GM18502 (cell line): ENCODE results near the gene NANS.

Experiments used
- ATAC-seq: cut with Tn5 transposase; IDR thresholded peaks from one replicate; pipeline ENCODE4 v1.9.1; 2021; ENCODE audit warnings: mild to moderate bottlenecking; ENCODE audit not compliant: unreplicated experiment, poor library complexity

Gene NANS

GRCh38 chr9:98037357-98037756 lies 19.2 kb upstream of the NANS start:
- ATAC-seq = no peak

GRCh38 chr9:98038958-98039357 lies 17.6 kb upstream of the NANS start:
- peak; percentile 50 for ATAC-seq

GRCh38 chr9:98039607-98040017 lies 16.9 kb upstream of the NANS start:
- ATAC-seq = peak; percentile 42

- no peak for ATAC-seq
Observed at GRCh38 chr9:98040212-98040611, 16.3 kb upstream of the NANS start.

GRCh38 chr9:98043915-98044314 lies 12.6 kb upstream of the NANS start:
- no peak for ATAC-seq

GRCh38 chr9:98045234-98046179 lies 11.0 kb upstream of the NANS start:
- ATAC-seq = peak; percentile 92

- no peak for ATAC-seq
Observed at GRCh38 chr9:98046180-98046543, 10.4 kb upstream of the NANS start.

- ATAC-seq = no peak
Observed at GRCh38 chr9:98047002-98047401, 9.5 kb upstream of the NANS start.

GRCh38 chr9:98049288-98050072 lies 7.1 kb upstream of the NANS start:
- ATAC-seq = no peak

- no peak for ATAC-seq
Observed at GRCh38 chr9:98050351-98050750, 6.2 kb upstream of the NANS start.

GRCh38 chr9:98054376-98054951 lies 2.1 kb upstream of the NANS start:
- no peak for ATAC-seq

- no peak for ATAC-seq
Observed at GRCh38 chr9:98057138-98057799, 737 bp downstream of the NANS start.

- ATAC-seq = no peak
Observed at GRCh38 chr9:98062161-98062560, 5.6 kb downstream of the NANS start.

- ATAC-seq = no peak
Observed at GRCh38 chr9:98064623-98065392, 8.3 kb downstream of the NANS start.

GRCh38 chr9:98066235-98066634 lies 9.7 kb downstream of the NANS start:
- ATAC-seq = no peak

GRCh38 chr9:98067184-98067583 lies 10.7 kb downstream of the NANS start:
- no peak for ATAC-seq

- no peak for ATAC-seq
Observed at GRCh38 chr9:98069551-98069950, 13.0 kb downstream of the NANS start.

- ATAC-seq = no peak
Observed at GRCh38 chr9:98070704-98071103, 14.2 kb downstream of the NANS start.

GRCh38 chr9:98071737-98072136 lies 15.2 kb downstream of the NANS start:
- no peak for ATAC-seq
